K562 (cell line): ENCODE results near the gene GIMAP1. TPM values are rescaled to one million over a fixed set of nuclear protein-coding genes. Genes with fewer than 3 reads are reported as not detected.

Experiments
- ATAC-seq: fragments of 200-7000 bp; cut with Tn5 transposase; 3 replicates; pipeline ENCODE4 v1.9.1; 2020; ENCODE audit warnings: moderate library complexity
- BruUV-seq: library from RNA; stranded (reverse); fragments of 400-500 nt; replicated peaks from 2 replicates; lab custom pipeline; 2021; lab: Mats Ljungman, UMichigan
- CTCF ChIA-PET: fragments of 300-600 bp; formaldehyde crosslinking; extraction: SDS; loops from one replicate; lab custom pipeline; 2021; ENCODE audit warnings: low intra/inter-chr PET ratio; lab: Yijun Ruan, JAX
- POLR2A ChIA-PET: fragments of 300-600, 350-650 bp; sonication (Branson Sonifier 250); formaldehyde crosslinking; extraction: SDS; loops from one replicate; lab custom pipeline; 2021; ENCODE audit warnings: antibody characterized with exemption, inconsistent platforms; lab: Yijun Ruan, JAX
- DNase-seq, 4 experiments: peaks; one replicate each; pipeline versions ENCODE4 v3.0.0 to v3.0.0-alpha.2; 2011 to 2018; ENCODE audit warnings: low spot score in 3 of 4, mixed read lengths in 3 of 4; ENCODE audit errors: extremely low read depth in 1 of 4
- FAIRE-seq: peaks from 2 replicates; lab custom pipeline; 2011; peaks lifted over from hg19 to GRCh38; lab: Jason Lieb, UNC
- H2AFZ ChIP-seq: 2 replicates; pipeline ENCODE4 v1.6.0; 2011; ENCODE audit warnings: low read depth, low read length, control low read depth, inconsistent platforms
- H3K27ac ChIP-seq: fragments of 200-600 bp; 3 replicates; pipeline ENCODE4 v1.8.0; 2011; ENCODE audit warnings: low read depth, mild to moderate bottlenecking, control low read depth, inconsistent platforms, low read length, moderate library complexity, mixed read lengths; ENCODE audit errors: extremely low read depth
- H3K27me3 ChIP-seq, 2 experiments: fragments of 300-600 bp in 1 of 2; 2 replicates in 1 of 2; 3 replicates in 1 of 2; pipeline versions ENCODE4 v1.6.0 to v1.8.0; 2011; ENCODE audit warnings: inconsistent platforms in 2 of 2, low read length in 2 of 2, mild to moderate bottlenecking in 1 of 2, mixed read lengths in 1 of 2, moderate library complexity in 1 of 2; ENCODE audit not compliant: control insufficient read depth in 2 of 2, insufficient read depth in 2 of 2
- H3K36me3 ChIP-seq: fragments of 300-600 bp; 3 replicates; pipeline ENCODE4 v1.8.0; 2011; ENCODE audit warnings: mild to moderate bottlenecking, low read length, inconsistent platforms; ENCODE audit not compliant: control insufficient read depth, insufficient read depth
- H3K4me1 ChIP-seq, 2 experiments: fragments of 200-600 bp in 1 of 2; replicated peaks in 1 of 2; 2 replicates in 1 of 2; 3 replicates in 1 of 2; pipeline versions ENCODE4 v1.5.1 to v1.8.0; 2011; ENCODE audit warnings: inconsistent platforms in 2 of 2, low read length in 2 of 2, mild to moderate bottlenecking in 1 of 2, mixed read lengths in 1 of 2, moderate library complexity in 1 of 2; ENCODE audit not compliant: control insufficient read depth in 2 of 2, insufficient read depth in 2 of 2
- H3K4me2 ChIP-seq: 2 replicates; pipeline ENCODE4 v1.6.1; 2011; ENCODE audit warnings: low read length, control low read depth, inconsistent platforms, mixed read lengths; ENCODE audit not compliant: insufficient read depth
- H3K4me3 ChIP-seq: fragments of 200-600 bp; sonication (generic), shearing (Covaris generic); 2 replicates; pipeline ENCODE4 v1.5.1; 2016; ENCODE audit warnings: control low read depth, inconsistent platforms
- H3K79me2 ChIP-seq: fragments of 200-600 bp; 3 replicates; pipeline ENCODE4 v1.8.0; 2011; ENCODE audit warnings: low read length, inconsistent platforms; ENCODE audit not compliant: control insufficient read depth, insufficient read depth
- H3K9ac ChIP-seq, 2 experiments: 2 replicates each; pipeline versions ENCODE4 v1.6.0 to v1.6.1; 2011; ENCODE audit warnings: low read depth in 2 of 2, low read length in 2 of 2, control low read depth in 1 of 2, inconsistent platforms in 1 of 2, mild to moderate bottlenecking in 1 of 2, mixed read lengths in 1 of 2; ENCODE audit not compliant: insufficient read depth in 1 of 2
- H3K9me1 ChIP-seq: one replicate; pipeline ENCODE4 v1.6.0; 2011; ENCODE audit warnings: inconsistent platforms, mild to moderate bottlenecking, low read length, moderate library complexity; ENCODE audit not compliant: control insufficient read depth, insufficient read depth
- H3K9me3 ChIP-seq: replicated peaks from 2 replicates; pipeline ENCODE4 v1.5.1; 2011; ENCODE audit warnings: low read depth, low read length, inconsistent platforms; ENCODE audit not compliant: control insufficient read depth, insufficient read depth
- H4K20me1 ChIP-seq: replicated peaks from 2 replicates; pipeline ENCODE4 v1.6.1; 2011; ENCODE audit warnings: low read length, inconsistent platforms, mixed read lengths; ENCODE audit not compliant: control insufficient read depth, insufficient read depth
- CBX5 ChIP-seq: IDR thresholded peaks from 2 replicates; pipeline ENCODE4 v1.6.1; 2014; ENCODE audit warnings: low read depth, borderline replicate concordance
- CREB1 ChIP-seq, 2 experiments: sonication (generic) in 1 of 2; formaldehyde crosslinking in 1 of 2; IDR thresholded peaks; 2 replicates each; pipeline versions ENCODE4 v1.6.1 to v1.8.0; 2012 to 2022; ENCODE audit warnings: inconsistent platforms in 1 of 2, mild to moderate bottlenecking in 1 of 2, missing genetic modification reagents in 1 of 2, moderate library complexity in 1 of 2
- GTF2F1 ChIP-seq: IDR thresholded peaks from 2 replicates; pipeline ENCODE4 v1.6.1; 2011; ENCODE audit warnings: low read depth, low read length, improper control_type of control experiment
- HSF4 ChIP-seq: fragments of 250-450 bp; sonication (Bioruptor Pico); IDR thresholded peaks from 2 replicates; pipeline ENCODE4 v2.1.2; 2022; ENCODE audit warnings: mild to moderate bottlenecking, moderate library complexity, borderline replicate concordance
- MYNN ChIP-seq, 2 experiments: sonication (generic); formaldehyde crosslinking in 1 of 2; IDR thresholded peaks; 2 replicates each; pipeline versions ENCODE4 v1.5.0 to v1.6.1; 2016 to 2020; ENCODE audit warnings: antibody characterized with exemption in 1 of 2, missing genetic modification reagents in 1 of 2
- PHF20 ChIP-seq: fragments of 450-650 bp; IDR thresholded peaks from 2 replicates; pipeline ENCODE4 v1.6.1; 2018; ENCODE audit not compliant: partially characterized antibody
- POLR2AphosphoS2 ChIP-seq: IDR thresholded peaks from 2 replicates; pipeline ENCODE4 v1.6.1; 2012; ENCODE audit warnings: low read length, improper control_type of control experiment
- RAD21 ChIP-seq, 2 experiments: fragments of 250-450 bp in 1 of 2; fragments of 450-650 bp in 1 of 2; sonication (Bioruptor Pico) in 1 of 2; formaldehyde crosslinking in 1 of 2; IDR thresholded peaks in 1 of 2; conservative IDR thresholded peaks in 1 of 2; 2 replicates each; pipeline versions ENCODE4 v1.4.0 to v1.8.0; 2020 to 2022; ENCODE audit warnings: mild to moderate bottlenecking in 2 of 2, moderate library complexity in 1 of 2
- RFX1 ChIP-seq: fragments of 450-650 bp; IDR thresholded peaks from 2 replicates; pipeline ENCODE4 v1.6.1; 2016; ENCODE audit warnings: mild to moderate bottlenecking, moderate library complexity
- SMARCA5 ChIP-seq: fragments of 450-650 bp; IDR thresholded peaks from 2 replicates; pipeline ENCODE4 v1.6.1; 2016
- XRCC4 ChIP-seq: IDR thresholded peaks from one replicate; pipeline ENCODE4 v1.6.1; 2011; ENCODE audit not compliant: insufficient read depth, insufficient read length; ENCODE audit errors: extremely low read depth
- ZBED1 ChIP-seq: IDR thresholded peaks from 2 replicates; pipeline ENCODE4 v1.6.1; 2014
- ZNF175 ChIP-seq: fragments of 200-800 bp; sonication (Bioruptor generic); IDR thresholded peaks from 2 replicates; pipeline ENCODE4 v1.6.1; 2016; ENCODE audit warnings: low read depth, mild to moderate bottlenecking, missing genetic modification characterization, missing compliant biosample characterization
- ZNF57 ChIP-seq: fragments of 450-650 bp; formaldehyde crosslinking; IDR thresholded peaks from 2 replicates; pipeline ENCODE4 v1.4.0; 2020; ENCODE audit warnings: mild to moderate bottlenecking, moderate library complexity
- in situ Hi-C: fragments of 300-500 bp; cut with MboI; formaldehyde crosslinking; loops from 4 replicates; pipeline ENCODE4 v1.15.0; 2018; ENCODE audit warnings: inconsistent platforms, mixed read lengths
- intact Hi-C: fragments of 100-400 bp; cut with micrococcal nuclease; formaldehyde crosslinking; loops from 2 replicates; pipeline ENCODE4 v1.14.2; 2022
- polyA plus RNA-seq, 8 experiments: library from polyadenylated mRNA; depleted of rRNA in 4 of 8; stranded (reverse) in 5 of 8; unstranded in 3 of 8; fragments of >200 nt; fragmentation: Nextera tagmentation in 2 of 8; fragmentation: Illumina TruSeq in 1 of 8; extraction: Ambion mirVana in 2 of 8; extraction: Trizol in 1 of 8; gene quantifications; 2 replicates each; pipeline versions ENCODE4 v1.2.1 to v1.2.3, GENCODE V29; 2011 to 2014; ENCODE audit warnings: inconsistent platforms in 1 of 8, missing spikeins in 1 of 8
- total RNA-seq, 7 experiments: library from RNA; depleted of rRNA in 6 of 7; stranded (reverse); fragments of >200 nt in 6 of 7; fragmentation: Illumina TruSeq in 2 of 7; extraction: Trizol in 2 of 7; gene quantifications; 2 replicates each; pipeline versions ENCODE4 v1.2.1 to v1.2.3, GENCODE V29; 2011 to 2021; ENCODE audit warnings: low replicate concordance in 1 of 7
- TF ChIP-seq, protein P1 (sequence below): fragments of 450-650 bp; formaldehyde crosslinking; conservative IDR thresholded peaks from 2 replicates; pipeline ENCODE4 v1.4.0; 2022; ENCODE audit warnings: mild to moderate bottlenecking, missing genetic modification characterization
- TF ChIP-seq, protein P2 (sequence below): sonication (generic); formaldehyde crosslinking; IDR thresholded peaks from 2 replicates; pipeline ENCODE4 v1.8.1; 2023; ENCODE audit warnings: mild to moderate bottlenecking, missing genetic modification reagents
- TF ChIP-seq, protein P3 (sequence below): sonication (generic); formaldehyde crosslinking; IDR thresholded peaks from 2 replicates; pipeline ENCODE4 v1.8.1; 2023; ENCODE audit warnings: mild to moderate bottlenecking, missing genetic modification reagents

GIMAP1 gene
- total and polyA plus RNA-seq, 9 of the 15 experiments (the other 6 are each of a cell fraction or from before 2014, with no cell fraction given) = 0.04 to 0.13 TPM; not detected in 7

DNA sequence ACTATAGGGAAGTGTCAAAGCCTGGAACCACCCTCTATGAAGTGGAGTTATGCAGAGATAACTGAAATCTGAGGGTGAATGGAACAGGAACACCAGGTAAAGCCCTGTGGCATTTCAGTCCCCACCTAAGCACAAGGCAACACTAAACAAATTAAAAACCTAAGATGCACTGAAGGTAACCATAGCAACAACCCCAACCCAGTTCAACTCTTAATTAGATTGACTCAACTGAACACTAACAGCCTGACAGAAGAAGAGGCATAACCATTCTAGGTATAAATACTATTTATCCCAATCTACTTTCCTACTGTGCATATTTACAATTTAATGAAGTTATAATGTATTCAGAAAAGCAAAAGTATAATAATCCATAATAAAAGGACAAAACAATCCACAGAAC lies 11.6 kb downstream of the GIMAP1 start:
- H3K36me3 ChIP-seq = no peaks in the 10 kb centered on the region
- H3K9me1 ChIP-seq = no peaks in the 10 kb centered on the region
- no peak overlapping the region for H2AFZ ChIP-seq
- TF ChIP-seq HSF4 (CRISPR knock-in tag) = no peak
- no peak for TF ChIP-seq ZBED1
- no peak for TF ChIP-seq RAD21 (CRISPR knock-in tag; conservative IDR thresholded peaks at IDR 0.05 in 1 of 2, IDR thresholded peaks at IDR 0.05 in 1 of 2)
- TF ChIP-seq ZNF175 (CRISPR knock-in tag) = no peak
- TF ChIP-seq RFX1 = peak; percentile 83
- TF ChIP-seq CREB1 (IDR thresholded peaks at IDR 0.05) = no peak
- no peak for TF ChIP-seq CREB1 (CRISPR knock-in tag; IDR thresholded peaks at IDR 0.05)
- TF ChIP-seq MYNN (IDR thresholded peaks at IDR 0.05) = peak; percentile 68
- no peak for TF ChIP-seq MYNN (CRISPR knock-in tag; IDR thresholded peaks at IDR 0.05)
- no peak for TF ChIP-seq SMARCA5
- TF ChIP-seq, protein P1, sequence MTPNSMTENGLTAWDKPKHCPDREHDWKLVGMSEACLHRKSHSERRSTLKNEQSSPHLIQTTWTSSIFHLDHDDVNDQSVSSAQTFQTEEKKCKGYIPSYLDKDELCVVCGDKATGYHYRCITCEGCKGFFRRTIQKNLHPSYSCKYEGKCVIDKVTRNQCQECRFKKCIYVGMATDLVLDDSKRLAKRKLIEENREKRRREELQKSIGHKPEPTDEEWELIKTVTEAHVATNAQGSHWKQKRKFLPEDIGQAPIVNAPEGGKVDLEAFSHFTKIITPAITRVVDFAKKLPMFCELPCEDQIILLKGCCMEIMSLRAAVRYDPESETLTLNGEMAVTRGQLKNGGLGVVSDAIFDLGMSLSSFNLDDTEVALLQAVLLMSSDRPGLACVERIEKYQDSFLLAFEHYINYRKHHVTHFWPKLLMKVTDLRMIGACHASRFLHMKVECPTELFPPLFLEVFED (CRISPR knock-in tag) = no peak
- no peak for TF ChIP-seq PHF20
- TF ChIP-seq ZNF57 (CRISPR knock-in tag) = no peak
- TF ChIP-seq, protein P2, sequence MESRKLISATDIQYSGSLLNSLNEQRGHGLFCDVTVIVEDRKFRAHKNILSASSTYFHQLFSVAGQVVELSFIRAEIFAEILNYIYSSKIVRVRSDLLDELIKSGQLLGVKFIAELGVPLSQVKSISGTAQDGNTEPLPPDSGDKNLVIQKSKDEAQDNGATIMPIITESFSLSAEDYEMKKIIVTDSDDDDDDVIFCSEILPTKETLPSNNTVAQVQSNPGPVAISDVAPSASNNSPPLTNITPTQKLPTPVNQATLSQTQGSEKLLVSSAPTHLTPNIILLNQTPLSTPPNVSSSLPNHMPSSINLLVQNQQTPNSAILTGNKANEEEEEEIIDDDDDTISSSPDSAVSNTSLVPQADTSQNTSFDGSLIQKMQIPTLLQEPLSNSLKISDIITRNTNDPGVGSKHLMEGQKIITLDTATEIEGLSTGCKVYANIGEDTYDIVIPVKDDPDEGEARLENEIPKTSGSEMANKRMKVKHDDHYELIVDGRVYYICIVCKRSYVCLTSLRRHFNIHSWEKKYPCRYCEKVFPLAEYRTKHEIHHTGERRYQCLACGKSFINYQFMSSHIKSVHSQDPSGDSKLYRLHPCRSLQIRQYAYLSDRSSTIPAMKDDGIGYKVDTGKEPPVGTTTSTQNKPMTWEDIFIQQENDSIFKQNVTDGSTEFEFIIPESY (CRISPR knock-in tag) = no peak
- no peak for TF ChIP-seq POLR2AphosphoS2
- no peak for TF ChIP-seq CBX5
- TF ChIP-seq XRCC4 = no peak
- TF ChIP-seq, protein P3, sequence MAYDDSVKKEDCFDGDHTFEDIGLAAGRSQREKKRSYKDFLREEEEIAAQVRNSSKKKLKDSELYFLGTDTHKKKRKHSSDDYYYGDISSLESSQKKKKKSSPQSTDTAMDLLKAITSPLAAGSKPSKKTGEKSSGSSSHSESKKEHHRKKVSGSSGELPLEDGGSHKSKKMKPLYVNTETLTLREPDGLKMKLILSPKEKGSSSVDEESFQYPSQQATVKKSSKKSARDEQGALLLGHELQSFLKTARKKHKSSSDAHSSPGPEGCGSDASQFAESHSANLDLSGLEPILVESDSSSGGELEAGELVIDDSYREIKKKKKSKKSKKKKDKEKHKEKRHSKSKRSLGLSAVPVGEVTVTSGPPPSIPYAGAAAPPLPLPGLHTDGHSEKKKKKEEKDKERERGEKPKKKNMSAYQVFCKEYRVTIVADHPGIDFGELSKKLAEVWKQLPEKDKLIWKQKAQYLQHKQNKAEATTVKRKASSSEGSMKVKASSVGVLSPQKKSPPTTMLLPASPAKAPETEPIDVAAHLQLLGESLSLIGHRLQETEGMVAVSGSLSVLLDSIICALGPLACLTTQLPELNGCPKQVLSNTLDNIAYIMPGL (CRISPR knock-in tag) = no peak
- no peak for TF ChIP-seq GTF2F1
- TF ChIP-seq, all 486 proteins: peak for 2
- H3K9ac ChIP-seq = no peak overlapping the region
- ATAC-seq = no peak
- H3K4me1 ChIP-seq = no peaks in the 10 kb centered on the region
- H3K9me3 ChIP-seq = no peaks in the 10 kb centered on the region
- intact Hi-C loops = no loop called here
- H4K20me1 ChIP-seq = no peaks in the 10 kb centered on the region
- ChIA-PET POLR2A (no interaction called here), CTCF (no interaction called here)
- FAIRE-seq = no peak
- DNase-seq = no peak
- no peaks in the 10 kb centered on the region for H3K79me2 ChIP-seq
- H3K4me3 ChIP-seq = no peak overlapping the region
- in situ Hi-C loops = no loop called here
- H3K27me3 ChIP-seq = 0 out of 5 replicates have a peak, but pooled peaks cover 3 to 4% of the 10 kb centered on the region in 2 experiments
- H3K4me2 ChIP-seq = no peak overlapping the region
- H3K27ac ChIP-seq = no peak overlapping the region
- no TSS peak for BruUV-seq
